Parathyroid adenoma (tissue), 2 donors: ENCODE measurements around the gene VSX2.

ENCODE experiments used
- H2AFZ ChIP-seq: fragments of 300-600 bp; sonication (generic); one replicate; pipeline ENCODE4 v1.7.0; 2017; ENCODE audit warnings: antibody characterized with exemption, mild to moderate bottlenecking
- H3K27ac ChIP-seq: fragments of 300-600 bp; sonication (generic); one replicate; pipeline ENCODE4 v1.7.0; 2017
- H3K27me3 ChIP-seq: fragments of 300-600 bp; sonication (generic); one replicate; pipeline ENCODE4 v1.7.0; 2017; ENCODE audit warnings: low read length; ENCODE audit not compliant: control insufficient read depth, insufficient read depth
- H3K36me3 ChIP-seq: fragments of 300-600 bp; sonication (generic); one replicate; pipeline ENCODE4 v1.7.0; 2017; ENCODE audit warnings: low read length; ENCODE audit not compliant: control insufficient read depth, insufficient read depth
- H3K4me1 ChIP-seq: fragments of 300-600 bp; sonication (generic); one replicate; pipeline ENCODE4 v1.7.0; 2017; ENCODE audit warnings: control low read depth
- H3K4me2 ChIP-seq: fragments of 300-600 bp; sonication (generic); one replicate; pipeline ENCODE4 v1.7.0; 2017; ENCODE audit warnings: low read length
- H3K4me3 ChIP-seq: fragments of 300-600 bp; sonication (generic); one replicate; pipeline ENCODE4 v1.7.0; 2017; ENCODE audit warnings: low read depth, low read length
- H3K79me2 ChIP-seq: fragments of 300-600 bp; sonication (generic); one replicate; pipeline ENCODE4 v1.7.0; 2017; ENCODE audit warnings: control low read depth
- H3K9ac ChIP-seq: fragments of 300-600 bp; sonication (generic); one replicate; pipeline ENCODE4 v1.7.0; 2017; ENCODE audit warnings: mild to moderate bottlenecking
- H3K9me3 ChIP-seq: fragments of 300-600 bp; sonication (generic); one replicate; pipeline ENCODE4 v1.7.0; 2017; ENCODE audit warnings: low read length; ENCODE audit not compliant: control insufficient read depth
- CTCF ChIP-seq: fragments of 300-600 bp; sonication (generic); IDR thresholded peaks from one replicate; pipeline ENCODE4 v1.7.0; 2017; ENCODE audit warnings: antibody characterized with exemption, mild to moderate bottlenecking
- donor health status: primary hyperparathyroidism.

VSX2 gene

GRCh38 chr14:74278080-74278479, 38.8 kb downstream of the VSX2 start:
- H3K36me3 ChIP-seq, result no peaks in the 10 kb centered on the region
- no peak overlapping the region for H2AFZ ChIP-seq
- no peak for TF ChIP-seq CTCF
- H3K9ac ChIP-seq, result no peak overlapping the region
- no peak overlapping the region for H3K27ac ChIP-seq
- no peaks in the 10 kb centered on the region for H3K79me2 ChIP-seq
- H3K4me2 ChIP-seq, result no peak overlapping the region
- no peak overlapping the region for H3K4me3 ChIP-seq
- H3K27me3 ChIP-seq, result no peaks in the 10 kb centered on the region
- no peaks in the 10 kb centered on the region for H3K9me3 ChIP-seq
- no peaks in the 10 kb centered on the region for H3K4me1 ChIP-seq

- no peak overlapping the region for H3K27ac ChIP-seq
- no peak overlapping the region for H3K9ac ChIP-seq
- no peaks in the 10 kb centered on the region for H3K79me2 ChIP-seq
- H2AFZ ChIP-seq, result no peak overlapping the region
- H3K4me1 ChIP-seq, result no peaks in the 10 kb centered on the region
- H3K4me3 ChIP-seq, result no peak overlapping the region
- no peaks in the 10 kb centered on the region for H3K9me3 ChIP-seq
- H3K4me2 ChIP-seq, result no peak overlapping the region
- no peaks in the 10 kb centered on the region for H3K27me3 ChIP-seq
- no peaks in the 10 kb centered on the region for H3K36me3 ChIP-seq
- TF ChIP-seq CTCF, result no peak
Observed at GRCh38 chr14:74281069-74281468, 41.8 kb downstream of the VSX2 start.

GRCh38 chr14:74286736-74287135, 47.5 kb downstream of the VSX2 start:
- Histone ChIP-seq H3K27ac (no peak overlapping the region), H3K4me1 (no peaks in the 10 kb centered on the region), H2AFZ (no peak overlapping the region), H3K27me3 (no peaks in the 10 kb centered on the region), H3K9me3 (no peaks in the 10 kb centered on the region), H3K9ac (no peak overlapping the region), H3K36me3 (no peaks in the 10 kb centered on the region), H3K79me2 (no peaks in the 10 kb centered on the region), H3K4me2 (no peak overlapping the region), H3K4me3 (no peak overlapping the region)
- TF ChIP-seq CTCF, result no peak

- Histone ChIP-seq H3K79me2 (peaks cover 2% of the 10 kb centered on the region), H3K9me3 (no peaks in the 10 kb centered on the region), H3K27ac (no peak overlapping the region), H2AFZ (no peak overlapping the region), H3K27me3 (no peaks in the 10 kb centered on the region), H3K4me3 (no peak overlapping the region), H3K9ac (no peak overlapping the region), H3K4me2 (no peak overlapping the region), H3K4me1 (no peaks in the 10 kb centered on the region), H3K36me3 (no peaks in the 10 kb centered on the region)
- TF ChIP-seq CTCF, result no peak
Observed at GRCh38 chr14:74289801-74290200, 50.6 kb downstream of the VSX2 start.

GRCh38 chr14:74290415-74290814, 51.2 kb downstream of the VSX2 start:
- H3K4me1 ChIP-seq, result no peaks in the 10 kb centered on the region
- no peaks in the 10 kb centered on the region for H3K9me3 ChIP-seq
- peaks cover 2% of the 10 kb centered on the region for H3K79me2 ChIP-seq
- TF ChIP-seq CTCF, result peak; percentile 34
- no peak overlapping the region for H3K9ac ChIP-seq
- H3K27ac ChIP-seq, result no peak overlapping the region
- no peak overlapping the region for H3K4me3 ChIP-seq
- no peak overlapping the region for H3K4me2 ChIP-seq
- H3K27me3 ChIP-seq, result no peaks in the 10 kb centered on the region
- H3K36me3 ChIP-seq, result no peaks in the 10 kb centered on the region
- no peak overlapping the region for H2AFZ ChIP-seq
